NCI-H774 (cell line): ENCODE measurements around the gene GATD1.

Experiments
- DNase-seq: peaks from one replicate; lab custom pipeline; 2025; lab: John Stamatoyannopoulos, UW

GATD1 gene, protein sequence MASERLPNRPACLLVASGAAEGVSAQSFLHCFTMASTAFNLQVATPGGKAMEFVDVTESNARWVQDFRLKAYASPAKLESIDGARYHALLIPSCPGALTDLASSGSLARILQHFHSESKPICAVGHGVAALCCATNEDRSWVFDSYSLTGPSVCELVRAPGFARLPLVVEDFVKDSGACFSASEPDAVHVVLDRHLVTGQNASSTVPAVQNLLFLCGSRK

DNA sequence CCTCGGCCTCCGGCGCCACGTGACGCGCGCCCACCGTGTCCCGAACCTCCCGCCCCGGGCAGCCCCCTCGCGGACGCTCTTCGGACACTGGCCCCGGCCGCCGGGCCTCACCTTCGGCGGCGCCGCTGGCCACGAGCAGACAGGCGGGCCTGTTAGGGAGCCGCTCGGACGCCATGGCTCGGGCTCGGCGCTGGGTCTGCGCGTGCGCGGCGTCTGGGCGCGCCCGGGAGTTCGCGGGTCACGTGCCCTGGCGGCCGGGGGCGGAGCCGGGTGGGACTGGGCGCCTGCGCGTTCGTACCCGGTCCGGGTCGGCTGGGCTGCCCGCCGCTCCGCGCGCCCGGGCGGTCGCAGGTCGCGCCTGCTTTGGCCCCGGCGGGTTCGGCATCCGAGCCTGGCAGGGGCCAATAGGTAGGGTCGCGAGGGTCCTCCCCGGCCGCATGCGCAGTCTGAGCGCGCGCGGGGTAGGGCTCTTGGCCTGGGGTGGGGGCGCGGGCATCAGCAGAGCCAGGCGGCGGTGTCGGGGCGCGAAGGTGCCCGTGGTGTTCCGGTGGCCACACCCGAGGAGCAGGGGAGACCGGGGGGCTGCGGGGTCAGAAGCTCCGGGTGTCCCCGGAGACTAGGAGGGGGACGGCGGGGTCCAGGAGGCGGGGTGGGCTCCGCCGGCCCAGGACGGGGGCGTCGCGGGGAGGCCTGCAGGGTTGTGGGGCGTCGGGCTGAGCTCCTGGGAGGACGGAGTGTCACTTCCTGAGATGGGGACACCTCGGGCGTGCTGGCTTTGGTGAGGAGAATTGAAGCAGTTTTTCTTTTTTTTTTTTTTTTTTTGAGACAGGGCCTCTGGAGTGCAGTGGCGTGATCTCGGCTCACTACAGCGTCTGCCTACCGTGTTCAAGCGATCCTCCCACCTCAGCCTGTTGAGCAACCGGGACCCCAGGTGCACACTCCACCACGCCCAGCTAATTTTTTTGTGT, at the start of gene GATD1:
Gene GATD1, minus strand, starts transcription at position 200 of the 968 bp plus-strand sequence. Its CDS starts 25 bp downstream, at position 175.
- peak; percentile 80 for DNase-seq

DNA sequence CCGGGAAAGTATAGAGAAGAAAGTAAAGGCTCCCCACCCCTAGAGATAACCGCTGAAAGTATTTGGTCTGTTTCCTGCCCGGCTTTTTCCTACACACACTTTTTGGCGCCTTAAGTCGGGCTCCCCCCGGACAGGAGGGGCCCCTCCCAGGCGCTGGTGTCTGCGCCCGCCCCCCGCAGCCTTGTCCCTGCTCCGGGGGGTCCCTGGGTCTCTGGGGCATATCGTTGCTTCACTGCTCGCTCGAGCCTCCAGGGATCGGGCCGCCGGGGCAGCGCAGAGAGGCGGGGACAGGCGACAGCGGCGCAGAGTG, 49.5 kb upstream of the GATD1 start:
- no peak for DNase-seq

DNA sequence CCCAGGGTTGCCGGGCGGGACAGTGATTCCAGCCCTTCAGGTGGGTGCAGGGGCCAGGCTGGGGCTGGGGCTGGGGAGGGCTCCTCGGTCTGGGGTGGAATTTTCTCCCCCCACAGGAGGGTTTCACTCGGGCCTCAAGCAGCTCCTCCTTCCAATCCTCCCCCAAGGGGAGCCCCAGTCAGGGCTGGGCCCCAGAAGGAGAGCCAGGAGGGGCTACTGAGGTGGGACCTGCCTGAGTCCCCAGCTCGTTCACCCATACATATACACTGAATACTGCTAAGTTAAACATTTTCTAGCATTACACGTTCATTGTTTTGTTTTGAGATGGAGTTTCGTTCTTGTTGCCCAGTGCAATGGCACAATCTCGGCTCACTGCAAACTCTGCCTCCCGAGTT, 48.9 kb upstream of the GATD1 start:
- DNase-seq, result no peak

DNA sequence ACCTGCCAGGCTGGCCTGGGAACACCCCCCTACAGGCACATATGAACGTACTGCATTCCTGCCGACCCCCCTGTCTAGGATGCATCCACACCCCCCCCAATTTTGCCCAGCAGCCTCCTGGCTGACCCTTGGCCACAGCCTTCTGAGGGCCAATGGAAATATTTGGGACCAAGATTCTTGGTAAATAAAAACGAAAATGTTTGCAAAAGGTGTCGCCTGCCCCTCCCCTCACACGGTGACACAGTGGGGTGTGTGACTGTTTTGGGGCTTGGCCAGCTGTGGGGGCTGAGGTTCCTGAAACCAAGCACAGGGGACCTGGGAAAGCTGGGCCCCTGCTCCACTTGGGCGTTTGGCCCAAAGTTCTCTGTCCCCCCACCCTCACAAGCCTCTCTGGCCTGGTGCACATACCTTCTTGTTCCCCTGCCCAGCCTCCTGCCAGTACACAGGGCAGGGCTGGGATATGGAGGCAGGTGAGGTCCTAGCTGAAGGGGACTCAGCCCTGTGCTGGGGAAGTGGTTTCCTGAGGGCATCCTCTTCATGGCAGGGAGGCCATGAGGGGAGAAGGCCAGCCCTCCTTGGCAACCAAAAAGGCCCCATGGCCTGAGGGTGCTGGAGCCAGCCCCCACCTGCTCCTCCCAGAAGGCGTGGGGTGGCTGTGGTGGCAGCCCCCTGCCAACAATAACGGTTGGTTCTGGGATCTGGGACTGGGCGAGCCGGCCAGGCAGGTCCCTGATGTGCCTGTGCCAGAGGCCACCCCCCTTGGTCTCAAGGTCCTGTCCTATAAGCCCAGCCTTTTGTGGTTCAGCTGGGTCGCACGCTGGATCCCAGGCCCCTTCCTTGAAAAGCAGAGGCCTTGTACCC, 48.3 kb upstream of the GATD1 start:
- DNase-seq, result no peak

DNA sequence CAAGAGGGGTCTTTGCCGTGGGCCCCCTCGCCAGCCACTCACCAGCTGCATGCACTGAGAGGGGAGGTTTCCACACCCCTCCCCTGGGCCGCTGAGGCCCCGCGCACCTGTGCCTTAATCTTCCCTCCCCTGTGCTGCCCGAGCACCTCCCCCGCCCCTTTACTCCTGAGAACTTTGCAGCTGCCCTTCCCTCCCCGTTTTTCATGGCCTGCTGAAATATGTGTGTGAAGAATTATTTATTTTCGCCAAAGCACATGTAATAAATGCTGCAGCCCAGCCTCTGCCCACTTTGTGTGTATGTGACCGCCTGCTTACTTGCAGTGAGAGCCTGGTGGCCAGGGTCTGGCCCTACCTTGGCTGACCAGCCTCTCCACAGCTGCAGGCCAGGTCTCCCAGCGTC, 47.7 kb upstream of the GATD1 start:
- no peak for DNase-seq

DNA sequence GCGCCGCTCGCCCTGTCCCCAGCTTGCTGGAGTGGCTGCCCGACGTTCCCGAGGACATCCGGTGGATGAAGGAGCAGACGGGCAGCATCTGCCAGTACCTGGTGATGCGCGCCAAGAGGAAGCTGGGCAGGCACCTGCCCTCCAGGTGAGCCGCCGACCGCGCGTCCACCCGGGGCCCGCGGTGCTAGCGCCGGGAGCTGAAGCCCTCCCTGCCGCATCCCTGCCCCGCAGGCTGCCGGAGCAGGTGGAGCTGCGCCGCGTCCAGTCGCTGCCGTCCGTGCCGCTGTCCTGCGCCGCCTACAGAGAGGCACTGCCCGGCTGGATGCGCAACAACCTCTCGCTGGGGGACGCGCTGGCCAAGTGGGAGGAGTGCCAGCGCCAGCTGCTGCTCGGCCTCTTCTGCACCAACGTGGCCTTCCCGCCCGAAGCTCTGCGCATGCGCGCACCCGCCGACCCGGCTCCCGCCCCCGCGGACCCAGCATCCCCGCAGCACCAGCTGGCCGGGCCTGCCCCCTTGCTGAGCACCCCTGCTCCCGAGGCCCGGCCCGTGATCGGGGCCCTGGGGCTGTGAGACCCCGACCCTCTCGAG, 47.1 kb upstream of the GATD1 start:
- no peak for DNase-seq

DNA sequence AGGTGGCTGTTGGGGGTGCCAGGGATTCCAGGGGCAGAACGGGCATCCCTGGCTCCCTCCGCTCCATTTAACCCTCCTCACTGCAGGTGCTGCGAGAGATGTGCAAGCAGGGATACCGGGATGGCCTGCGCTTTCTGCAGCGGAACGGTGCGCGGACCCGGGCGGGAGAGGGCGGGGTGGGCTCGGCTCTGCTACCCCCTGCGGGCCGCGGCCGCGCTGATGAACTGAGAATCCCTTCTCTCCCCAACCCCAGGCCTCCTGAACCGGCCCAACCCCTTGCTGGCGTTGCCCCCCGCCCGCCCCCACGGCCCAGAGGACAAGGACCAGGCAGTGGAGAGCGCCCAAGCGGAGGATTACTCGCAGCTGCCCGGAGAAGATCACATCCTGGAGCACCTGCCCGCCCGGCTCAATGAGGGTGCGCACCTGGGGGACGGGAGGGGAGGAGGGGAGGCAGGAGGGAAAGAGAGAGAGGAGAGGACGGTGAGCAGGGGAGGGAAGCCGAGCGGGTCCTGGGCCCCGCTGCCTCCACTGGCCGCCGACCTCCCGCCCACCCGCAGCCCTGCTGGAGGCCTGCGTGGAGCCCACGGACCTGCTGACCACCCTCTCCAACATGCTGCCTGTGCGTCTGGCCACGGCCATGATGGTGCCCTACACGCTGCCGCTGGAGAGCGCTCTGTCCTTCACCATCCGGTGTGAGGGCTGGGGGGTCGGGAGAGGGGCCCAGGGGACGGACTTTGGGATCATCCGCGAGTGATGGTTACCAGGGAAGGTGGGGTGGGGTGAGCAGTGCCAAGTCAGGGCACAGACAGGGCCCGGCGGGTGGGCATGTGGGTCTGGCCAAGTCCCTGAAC, 46.4 kb upstream of the GATD1 start:
- no peak for DNase-seq

DNA sequence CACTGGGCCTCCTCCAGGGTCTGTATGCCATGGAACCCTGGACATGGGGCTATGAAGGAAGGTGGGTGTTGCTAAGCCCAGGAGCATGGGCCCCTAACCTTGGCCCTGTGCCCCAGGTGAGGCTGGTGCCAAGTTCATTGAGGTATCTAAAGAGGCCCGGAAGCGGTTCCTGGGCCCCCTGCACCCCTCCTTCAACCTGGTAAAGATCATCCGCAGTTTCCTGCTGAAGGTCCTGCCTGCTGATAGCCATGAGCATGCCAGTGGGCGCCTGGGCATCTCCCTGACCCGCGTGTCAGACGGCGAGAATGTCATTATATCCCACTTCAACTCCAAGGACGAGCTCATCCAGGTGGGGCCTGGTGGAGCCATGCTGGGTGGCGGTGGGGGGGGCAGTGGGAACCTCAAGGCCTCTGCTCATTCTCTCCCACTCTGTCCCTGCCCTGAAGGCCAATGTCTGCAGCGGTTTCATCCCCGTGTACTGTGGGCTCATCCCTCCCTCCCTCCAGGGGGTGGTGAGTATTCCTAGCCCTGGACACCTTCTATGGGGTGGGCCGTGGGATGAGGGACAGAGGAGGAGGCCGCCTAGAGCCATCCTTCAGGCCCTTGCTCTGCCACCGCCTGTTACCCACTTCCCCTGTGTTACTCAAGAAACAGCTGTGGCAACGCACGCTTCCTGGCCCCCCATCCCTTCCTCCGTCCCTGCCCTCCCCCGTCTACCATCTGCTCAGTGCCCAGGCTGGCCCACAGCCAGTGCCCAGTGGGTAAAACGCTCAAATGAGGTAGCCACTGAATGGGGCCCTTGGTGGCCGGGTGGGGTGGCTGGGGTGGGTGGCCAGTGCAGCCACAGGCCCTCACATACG, 44.5 kb upstream of the GATD1 start:
- DNase-seq, result no peak

DNA sequence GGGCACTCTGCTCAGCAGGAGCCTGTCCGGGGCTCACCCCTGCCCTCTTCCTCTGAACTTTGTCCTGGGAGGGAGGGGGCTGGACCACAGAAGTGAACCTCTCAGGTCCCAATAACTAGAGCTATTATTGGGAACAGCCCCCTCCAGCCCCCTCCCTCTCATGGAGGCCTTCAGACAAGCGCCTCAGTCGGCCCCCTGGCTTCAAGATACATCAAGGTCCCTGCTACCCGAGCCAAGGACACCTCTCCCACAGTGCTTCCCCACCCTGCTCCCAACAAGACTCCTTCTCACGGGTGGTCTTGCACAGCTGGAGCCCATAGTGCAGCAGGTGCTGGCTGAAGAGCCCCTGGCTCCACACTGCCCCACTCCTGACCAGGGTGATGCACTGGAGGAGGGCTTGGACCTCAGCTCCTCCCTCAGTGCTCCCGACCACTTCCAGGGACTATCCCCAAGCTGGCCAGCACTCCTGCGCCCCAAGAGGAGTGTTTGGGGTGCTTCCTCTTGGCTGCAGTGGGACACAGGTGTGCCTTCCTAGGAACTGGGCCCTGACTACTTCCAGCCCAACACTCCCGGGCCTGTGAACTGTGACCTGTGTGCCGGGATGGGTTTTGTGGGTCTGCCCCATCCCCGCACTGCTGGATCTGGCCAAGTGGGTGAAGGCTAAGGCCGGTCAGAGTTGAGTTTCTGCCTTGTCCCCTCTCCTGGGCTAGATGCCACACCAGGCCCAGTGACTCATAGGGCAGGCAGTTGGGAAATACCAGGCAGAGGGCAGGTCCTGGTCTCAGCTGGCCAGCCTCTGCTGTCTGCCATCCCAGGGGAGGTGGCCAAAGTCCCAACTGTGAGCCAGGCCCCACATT, 43.6 kb upstream of the GATD1 start:
- no peak for DNase-seq

DNA sequence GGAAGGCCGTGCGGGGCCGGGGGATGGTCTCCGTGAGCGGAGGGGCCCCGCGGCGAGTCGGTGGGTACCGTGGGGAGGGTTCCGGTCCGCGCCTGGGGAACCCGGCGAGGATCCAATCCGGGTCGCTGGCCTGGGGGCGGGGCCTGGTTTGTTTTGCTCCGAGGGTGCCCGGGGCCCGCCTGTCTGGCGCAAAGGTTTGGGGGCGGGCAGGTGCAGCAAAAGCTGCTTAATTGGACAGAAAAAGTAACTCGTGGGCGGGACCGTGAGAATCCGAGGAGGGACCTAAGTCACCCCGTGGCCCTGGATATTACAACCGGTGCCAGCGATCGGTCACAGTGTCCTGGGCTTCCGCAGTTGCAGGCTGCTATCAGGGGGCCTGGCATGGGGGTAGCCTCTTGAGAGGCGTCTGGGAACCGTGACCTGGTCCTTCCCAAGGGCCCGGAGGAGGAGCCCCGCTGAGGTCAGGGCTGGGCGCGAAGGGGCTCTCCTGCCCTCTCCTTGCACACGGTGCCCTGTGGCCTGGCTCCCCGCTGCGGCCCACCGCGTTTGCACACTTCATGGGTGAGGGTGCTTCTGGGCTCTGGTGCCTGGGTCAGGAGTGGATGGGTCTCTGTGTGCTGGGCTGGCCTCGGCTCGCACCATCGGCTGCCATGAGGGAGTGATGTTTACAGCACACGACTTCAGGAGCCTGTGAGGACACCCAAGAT, 42.8 kb upstream of the GATD1 start:
- DNase-seq, result peak; percentile 82

DNA sequence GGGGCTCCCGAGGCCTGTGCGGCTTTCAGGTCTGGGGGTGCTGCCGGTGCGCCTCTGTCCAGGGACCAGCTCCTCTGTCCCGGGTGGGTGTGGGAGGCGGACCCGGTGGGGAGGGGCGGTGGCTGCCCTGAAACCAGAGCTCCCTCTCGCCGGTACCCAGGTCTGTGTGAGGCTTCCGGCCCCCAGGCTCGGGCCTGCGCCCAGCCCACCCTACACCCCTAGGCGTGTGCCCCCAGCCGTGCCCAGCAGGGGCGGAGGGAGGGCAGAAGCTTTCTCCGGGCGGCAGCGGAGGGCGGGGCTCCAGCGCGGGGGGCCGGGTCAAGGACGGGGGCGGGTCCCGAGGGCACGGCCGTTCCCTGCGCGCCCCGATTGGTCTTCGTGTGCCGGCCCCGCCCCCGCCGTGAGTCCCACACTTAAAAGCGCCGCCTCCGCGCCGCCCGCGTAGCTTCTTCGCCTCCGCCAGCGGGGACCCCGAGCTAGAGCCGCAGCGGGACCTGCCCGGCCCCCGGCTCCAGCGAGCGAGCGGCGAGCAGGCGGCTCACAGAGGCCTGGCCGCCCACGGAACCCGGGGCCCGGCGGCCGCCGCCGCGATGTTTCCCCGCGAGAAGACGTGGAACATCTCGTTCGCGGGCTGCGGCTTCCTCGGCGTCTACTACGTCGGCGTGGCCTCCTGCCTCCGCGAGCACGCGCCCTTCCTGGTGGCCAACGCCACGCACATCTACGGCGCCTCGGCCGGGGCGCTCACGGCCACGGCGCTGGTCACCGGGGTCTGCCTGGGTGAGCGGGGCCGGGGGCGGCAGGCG, 42.0 kb upstream of the GATD1 start:
- peak; percentile 88 for DNase-seq

DNA sequence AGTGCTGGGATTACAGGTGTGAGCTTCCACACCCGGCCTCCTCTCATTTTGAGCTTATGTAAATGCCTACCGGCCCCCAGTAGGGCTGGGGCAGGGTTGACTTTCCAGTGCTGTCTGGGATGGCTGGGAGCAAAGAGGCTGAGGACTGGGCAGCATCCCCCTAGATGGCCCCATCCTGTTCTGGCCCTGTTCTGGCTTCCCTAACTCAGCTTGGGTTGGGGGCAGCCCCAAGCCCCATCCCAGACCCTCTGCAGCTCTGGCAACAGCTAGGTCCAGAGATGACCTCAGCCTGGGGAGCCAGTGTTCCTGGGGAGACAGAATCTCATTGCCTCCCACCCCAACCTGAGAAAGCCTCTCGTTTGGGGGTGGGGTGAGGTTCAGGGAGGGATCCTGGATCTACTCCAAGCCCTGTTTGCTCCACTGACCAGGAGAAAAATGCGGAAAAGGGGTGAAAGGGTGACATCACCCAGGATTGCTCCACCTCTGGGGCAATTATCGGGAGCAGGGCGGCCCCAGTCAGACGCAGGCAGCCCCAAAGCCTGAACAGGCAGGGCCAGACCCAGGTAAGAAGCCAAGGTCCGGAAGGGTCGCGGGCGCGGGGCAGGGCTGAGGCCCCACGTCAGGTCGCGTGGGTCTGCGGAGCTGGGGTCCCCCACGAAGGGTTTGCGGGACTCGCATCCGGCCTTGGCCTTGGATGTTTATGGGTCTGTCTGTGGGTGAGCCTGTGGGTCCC, 41.3 kb upstream of the GATD1 start, which contains the start of gene PNPLA2:
Gene PNPLA2, plus strand, starts transcription at position 519 of the 733 bp plus-strand sequence. CDS start 805 bp downstream, outside the sequence.
- DNase-seq, result no peak

DNA sequence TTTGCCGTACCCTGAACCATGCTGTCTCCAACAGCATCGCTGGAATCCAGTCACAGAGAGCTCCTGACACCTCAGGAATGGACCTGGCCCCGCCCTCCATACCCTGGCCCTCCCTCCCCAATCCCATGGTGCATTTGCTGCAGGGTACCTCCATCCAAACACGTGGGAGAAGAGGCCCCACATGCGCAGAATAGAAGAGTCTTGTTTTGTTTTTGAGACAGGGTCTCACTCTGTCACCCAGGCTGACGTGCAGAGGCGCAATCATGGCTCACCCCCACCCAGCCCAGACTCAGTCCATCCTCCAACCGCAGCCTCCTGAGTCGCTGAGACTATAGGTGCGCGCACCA, 39.1 kb upstream of the GATD1 start:
- no peak for DNase-seq

DNA sequence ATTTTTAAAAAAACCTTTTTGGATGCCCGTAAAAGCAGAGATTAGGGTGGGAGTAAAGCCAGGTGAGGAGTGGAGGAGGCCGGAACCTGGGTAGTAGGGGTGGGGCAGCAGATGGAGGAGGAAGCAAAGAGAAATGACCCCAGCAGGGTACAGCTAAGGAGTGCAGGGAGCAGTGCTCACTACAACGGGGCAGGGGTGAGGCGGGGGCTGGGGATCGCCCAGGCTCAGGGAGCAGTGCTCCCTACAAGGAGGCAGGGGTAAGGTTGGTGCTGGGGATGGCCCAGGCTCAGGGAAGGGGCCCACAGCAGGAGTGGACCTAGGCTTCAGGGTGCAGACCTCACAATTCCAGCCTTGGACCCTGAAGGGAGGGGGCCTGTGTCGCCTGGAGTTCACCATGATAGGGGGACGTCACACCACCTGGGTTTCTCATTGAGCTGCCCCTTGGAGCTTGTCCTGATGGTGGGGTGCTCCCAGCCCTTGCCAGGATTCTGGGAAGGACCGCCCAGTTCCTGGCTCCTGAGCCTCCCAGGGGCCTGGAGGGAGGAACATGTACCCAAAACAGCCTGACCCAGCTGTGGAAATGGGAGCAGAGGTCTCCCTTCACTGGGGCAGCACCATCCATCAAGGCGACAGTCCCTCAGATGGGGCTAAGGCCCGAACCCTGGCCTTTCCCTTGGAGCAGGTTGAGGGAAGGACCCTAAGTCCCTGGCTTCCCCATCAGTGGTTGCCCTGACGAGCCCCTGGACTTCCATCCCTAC, 38.6 kb upstream of the GATD1 start:
- DNase-seq, result no peak

DNA sequence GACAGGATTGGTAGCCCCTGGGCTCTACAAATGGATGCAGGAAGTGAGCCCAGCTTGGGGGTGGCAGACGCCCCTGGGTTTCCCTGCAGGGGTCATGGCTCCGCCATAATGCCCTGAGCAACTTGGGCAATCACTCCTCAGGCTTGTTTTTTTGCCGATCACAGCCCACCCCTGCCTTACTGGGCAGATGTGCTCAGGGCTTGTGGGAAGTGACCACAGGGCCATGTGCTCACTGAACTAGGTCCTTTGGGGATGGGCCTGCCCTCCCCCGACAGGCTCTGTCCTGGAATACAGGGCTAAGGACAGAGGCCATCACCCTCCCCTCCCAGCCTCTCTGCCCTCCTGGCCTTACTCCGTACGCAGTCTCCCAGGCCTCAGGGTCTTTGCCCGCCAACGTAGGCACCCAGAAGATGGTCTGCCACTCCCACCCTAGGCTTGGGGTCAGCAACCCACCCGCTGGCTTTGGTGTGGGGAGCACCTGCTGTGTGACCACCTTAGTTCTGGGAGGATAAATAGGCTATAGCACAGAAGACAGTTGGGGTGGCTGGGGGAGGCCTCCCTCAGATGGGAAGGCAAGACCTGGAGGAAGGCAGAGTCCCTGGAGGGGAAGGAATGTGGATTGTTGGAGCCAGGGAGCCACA, 36.3 kb upstream of the GATD1 start:
- DNase-seq, result no peak

DNA sequence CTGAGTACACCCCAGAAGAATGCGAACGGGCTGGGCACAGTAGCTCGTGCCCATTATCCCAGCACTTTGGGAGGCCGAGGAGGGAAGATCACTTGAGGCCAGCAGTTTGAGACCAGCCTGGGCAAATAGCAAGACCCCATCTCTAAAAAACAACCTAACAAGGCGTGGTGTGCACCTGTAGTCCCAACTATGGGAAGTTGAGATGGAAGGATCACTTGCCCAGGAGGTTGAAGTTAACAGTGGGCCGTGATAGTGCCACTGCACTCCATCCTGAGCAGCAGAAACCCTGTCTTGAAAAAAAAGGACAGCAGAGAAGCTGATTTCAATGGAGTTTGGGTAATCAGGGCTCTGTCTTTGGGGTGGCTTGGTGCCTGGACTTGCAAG, 35.8 kb upstream of the GATD1 start:
- no peak for DNase-seq
